ENCODE results near the gene LRRC74B.
A peak's percentile ranks its signal among the peaks of the same experiment; 100 is the strongest.

The LRRC74B gene

GRCh38 chr22:21009638-21010425 is 35.9 kb upstream of the LRRC74B start:
- TF ChIP-seq GATA2 (IDR thresholded peaks at IDR 0.05; ENCODE audit: low read depth, low read length) (no peak), GATA3 (IDR thresholded peaks at IDR 0.05; ENCODE audit: low read depth, low read length) (no peak)

- TF ChIP-seq GATA2 (IDR thresholded peaks at IDR 0.05; ENCODE audit: low read depth, low read length) (no peak), GATA3 (IDR thresholded peaks at IDR 0.05; ENCODE audit: low read depth, low read length) (no peak)
Observed at GRCh38 chr22:21010426-21011113, 35.2 kb upstream of the LRRC74B start.

GRCh38 chr22:21012446-21013407 is 33.0 kb upstream of the LRRC74B start:
- no peak for TF ChIP-seq GATA2 (IDR thresholded peaks at IDR 0.05; ENCODE audit: low read depth, low read length)
- TF ChIP-seq GATA3 (IDR thresholded peaks at IDR 0.05; ENCODE audit: low read depth, low read length), result no peak

- no peak for TF ChIP-seq GATA3 (IDR thresholded peaks at IDR 0.05; ENCODE audit: low read depth, low read length)
- no peak for TF ChIP-seq GATA2 (IDR thresholded peaks at IDR 0.05; ENCODE audit: low read depth, low read length)
Observed at GRCh38 chr22:21013657-21014201, 32.0 kb upstream of the LRRC74B start.

GRCh38 chr22:21014202-21014725 is 31.5 kb upstream of the LRRC74B start:
- TF ChIP-seq GATA2 (IDR thresholded peaks at IDR 0.05; ENCODE audit: low read depth, low read length) (no peak), GATA3 (IDR thresholded peaks at IDR 0.05; ENCODE audit: low read depth, low read length) (no peak)

GRCh38 chr22:21014726-21015465 is 30.9 kb upstream of the LRRC74B start, which contains the start of gene P2RX6:
P2RX6 (plus strand) TSS chr22:21015165; CDS start chr22:21015175, 10 bp downstream.
- TF ChIP-seq GATA3 (IDR thresholded peaks at IDR 0.05; ENCODE audit: low read depth, low read length) (no peak), GATA2 (IDR thresholded peaks at IDR 0.05; ENCODE audit: low read depth, low read length) (peak; percentile 83)

- TF ChIP-seq GATA3 (IDR thresholded peaks at IDR 0.05; ENCODE audit: low read depth, low read length), result no peak
- no peak for TF ChIP-seq GATA2 (IDR thresholded peaks at IDR 0.05; ENCODE audit: low read depth, low read length)
Observed at GRCh38 chr22:21015466-21016006, 30.2 kb upstream of the LRRC74B start.

GRCh38 chr22:21016644-21017420 is 28.9 kb upstream of the LRRC74B start:
- TF ChIP-seq GATA3 (IDR thresholded peaks at IDR 0.05; ENCODE audit: low read depth, low read length) (no peak), GATA2 (IDR thresholded peaks at IDR 0.05; ENCODE audit: low read depth, low read length) (no peak)

- no peak for TF ChIP-seq GATA3 (IDR thresholded peaks at IDR 0.05; ENCODE audit: low read depth, low read length)
- no peak for TF ChIP-seq GATA2 (IDR thresholded peaks at IDR 0.05; ENCODE audit: low read depth, low read length)
Observed at GRCh38 chr22:21018314-21018713, 27.4 kb upstream of the LRRC74B start.

- no peak for TF ChIP-seq GATA3 (IDR thresholded peaks at IDR 0.05; ENCODE audit: low read depth, low read length)
- TF ChIP-seq GATA2 (IDR thresholded peaks at IDR 0.05; ENCODE audit: low read depth, low read length), result no peak
Observed at GRCh38 chr22:21020802-21021429, 24.8 kb upstream of the LRRC74B start.

- no peak for TF ChIP-seq GATA3 (IDR thresholded peaks at IDR 0.05; ENCODE audit: low read depth, low read length)
- no peak for TF ChIP-seq GATA2 (IDR thresholded peaks at IDR 0.05; ENCODE audit: low read depth, low read length)
Observed at GRCh38 chr22:21022507-21022906, 23.2 kb upstream of the LRRC74B start.

Measured in SH-SY5Y (cell line).